WERI-Rb-1 (cell line): ENCODE measurements around the gene CEP95.

Experiments
- DNase-seq: peaks from one replicate; pipeline ENCODE4 v3.0.0-alpha.2; 2020
- H3K27ac ChIP-seq: fragments of 250-450 bp; sonication (Bioruptor Pico); 2 replicates; pipeline ENCODE4 v1.5.1; 2020; ENCODE audit warnings: mild to moderate bottlenecking, moderate library complexity
- H3K27me3 ChIP-seq: fragments of 250-450 bp; sonication (Bioruptor Pico); 2 replicates; pipeline ENCODE4 v1.5.1; 2021; ENCODE audit warnings: mild to moderate bottlenecking, low read depth, moderate library complexity; ENCODE audit not compliant: insufficient read depth, severe bottlenecking
- H3K36me3 ChIP-seq: fragments of 250-450 bp; sonication (Bioruptor Pico); 2 replicates; pipeline ENCODE4 v1.5.1; 2020; ENCODE audit warnings: mild to moderate bottlenecking, moderate library complexity
- H3K4me3 ChIP-seq: 2 replicates; pipeline ENCODE4 v1.5.1; 2011; ENCODE audit warnings: low read depth, mild to moderate bottlenecking, control low read depth, low read length
- H3K9me3 ChIP-seq: fragments of 250-450 bp; sonication (Bioruptor Pico); 2 replicates; pipeline ENCODE4 v1.5.1; 2021; ENCODE audit warnings: mild to moderate bottlenecking, moderate library complexity; ENCODE audit not compliant: severe bottlenecking
- CTCF ChIP-seq: IDR thresholded peaks from 2 replicates; pipeline ENCODE4 v1.5.1; 2011; ENCODE audit warnings: low read depth, mild to moderate bottlenecking, control low read depth, inconsistent platforms, low read length

CEP95 gene

GRCh38 chr17:64533784-64534183 is 27.0 kb downstream of the CEP95 start:
- Histone ChIP-seq H3K9me3 (no peaks in the 10 kb centered on the region), H3K36me3 (peaks cover 100% of the 10 kb centered on the region), H3K27ac (no peak overlapping the region), H3K4me3 (no peak overlapping the region), H3K27me3 (no peaks in the 10 kb centered on the region)
- TF ChIP-seq CTCF, result no peak
- no peak for DNase-seq

GRCh38 chr17:64534187-64534586 is 27.4 kb downstream of the CEP95 start:
- no peak overlapping the region for H3K4me3 ChIP-seq
- peaks cover 100% of the 10 kb centered on the region for H3K36me3 ChIP-seq
- H3K27me3 ChIP-seq, result no peaks in the 10 kb centered on the region
- peak; percentile 23 for DNase-seq
- no peak overlapping the region for H3K27ac ChIP-seq
- TF ChIP-seq CTCF, result peak; percentile 51
- H3K9me3 ChIP-seq, result no peaks in the 10 kb centered on the region

GRCh38 chr17:64535357-64535756 is 28.6 kb downstream of the CEP95 start:
- no peak for TF ChIP-seq CTCF
- Histone ChIP-seq H3K4me3 (no peak overlapping the region), H3K9me3 (no peaks in the 10 kb centered on the region), H3K27me3 (no peaks in the 10 kb centered on the region), H3K36me3 (peaks cover 96% of the 10 kb centered on the region), H3K27ac (no peak overlapping the region)
- no peak for DNase-seq

- H3K9me3 ChIP-seq, result no peaks in the 10 kb centered on the region
These were observed 30.1 kb downstream of the CEP95 start for GRCh38 chr17:64536913-64537312.

GRCh38 chr17:64537488-64537887 is 30.7 kb downstream of the CEP95 start:
- DNase-seq, result no peak
- H3K4me3 ChIP-seq, result no peak overlapping the region
- H3K9me3 ChIP-seq, result no peaks in the 10 kb centered on the region
- H3K27me3 ChIP-seq, result no peaks in the 10 kb centered on the region
- no peak overlapping the region for H3K27ac ChIP-seq
- TF ChIP-seq CTCF, result no peak
- H3K36me3 ChIP-seq, result peaks cover 87% of the 10 kb centered on the region

More at GRCh38 chr17:64536913-64537312, 30.1 kb downstream of the CEP95 start:
- no peak for DNase-seq
- Histone ChIP-seq H3K4me3 (no peak overlapping the region), H3K27ac (no peak overlapping the region), H3K27me3 (no peaks in the 10 kb centered on the region), H3K36me3 (peaks cover 87% of the 10 kb centered on the region)
- TF ChIP-seq CTCF, result no peak

- no peak overlapping the region for H3K4me3 ChIP-seq
- DNase-seq, result no peak
- no peaks in the 10 kb centered on the region for H3K27me3 ChIP-seq
- no peaks in the 10 kb centered on the region for H3K9me3 ChIP-seq
- no peak for TF ChIP-seq CTCF
- H3K27ac ChIP-seq, result no peak overlapping the region
- H3K36me3 ChIP-seq, result peaks cover 85% of the 10 kb centered on the region
These were observed 31.8 kb downstream of the CEP95 start for GRCh38 chr17:64538508-64539130.
